BE2C (cell line): ENCODE measurements around the gene TSPAN19. TPM values are rescaled to one million over a fixed set of nuclear protein-coding genes. Genes with fewer than 3 reads are reported as not detected.

Experiments used
- DNase-seq: peaks from one replicate; pipeline ENCODE4 v3.0.0-alpha.2; 2020
- H3K27me3 ChIP-seq: fragments of 250-450 bp; sonication (Bioruptor Pico); 2 replicates; pipeline ENCODE4 v1.5.1; 2020; ENCODE audit warnings: mild to moderate bottlenecking
- H3K36me3 ChIP-seq: fragments of 250-450 bp; sonication (Bioruptor Pico); 2 replicates; pipeline ENCODE4 v1.5.1; 2020; ENCODE audit warnings: mild to moderate bottlenecking
- H3K4me1 ChIP-seq: fragments of 250-450 bp; sonication (Bioruptor Pico); 2 replicates; pipeline ENCODE4 v1.5.1; 2020
- H3K4me3 ChIP-seq: 2 replicates; pipeline ENCODE4 v1.5.1; 2011; ENCODE audit warnings: low read depth, low read length
- H3K9me3 ChIP-seq: fragments of 250-450 bp; sonication (Bioruptor Pico); 2 replicates; pipeline ENCODE4 v1.5.1; 2020
- polyA plus RNA-seq: library from polyadenylated mRNA; unstranded; fragments of >200 nt; gene quantifications from one replicate; pipeline ENCODE4 v1.2.1, GENCODE V29; 2012; ENCODE audit warnings: low read depth, missing spikeins; ENCODE audit not compliant: insufficient read length, insufficient read depth
- TF ChIP-seq, protein P1 (sequence below): IDR thresholded peaks from 2 replicates; pipeline ENCODE4 v1.5.1; 2012; ENCODE audit warnings: mild to moderate bottlenecking, low read depth, low read length

The TSPAN19 gene
- 1.4 TPM for polyA plus RNA-seq

DNA sequence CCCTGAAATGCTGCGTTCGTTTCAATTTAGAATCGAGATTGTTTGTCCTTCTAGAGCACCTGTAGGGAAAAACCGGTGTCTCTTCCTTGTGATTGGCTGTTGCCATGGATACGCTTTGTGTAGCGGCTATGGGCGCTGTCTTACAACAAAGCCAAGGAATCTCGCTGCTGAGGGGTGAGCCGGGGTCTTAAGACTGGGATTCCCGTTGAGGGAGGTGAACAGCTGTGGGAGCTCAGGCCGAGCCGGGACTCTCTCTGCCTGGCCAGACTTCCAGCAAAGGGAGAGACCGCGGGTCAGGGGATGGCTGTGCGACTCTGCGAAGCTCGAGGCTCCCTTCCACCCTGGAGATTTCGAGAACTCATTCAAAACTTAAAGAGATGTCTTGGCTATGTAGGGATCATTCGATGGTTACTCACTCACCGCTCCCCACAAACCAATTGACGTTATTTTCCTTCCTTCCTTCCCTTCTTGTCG is at the start of gene TSPAN19, which contains the start of gene LRRIQ1:
Gene TSPAN19 (minus strand): TSS at position 44 of the 474 bp plus-strand sequence. CDS start 6,331 bp downstream, outside the sequence.
Gene LRRIQ1 (plus strand): TSS at position 118 of the 474 bp plus-strand sequence. CDS start 1,826 bp downstream, outside the sequence.
- peak; percentile 76 for DNase-seq
- H3K27me3 ChIP-seq, result no peaks in the 10 kb centered on the region
- no peaks in the 10 kb centered on the region for H3K9me3 ChIP-seq
- H3K4me3 ChIP-seq, result peak within 1 kb of the TSS; percentile 82
- no peaks in the 10 kb centered on the region for H3K36me3 ChIP-seq
- TF ChIP-seq, protein P1, sequence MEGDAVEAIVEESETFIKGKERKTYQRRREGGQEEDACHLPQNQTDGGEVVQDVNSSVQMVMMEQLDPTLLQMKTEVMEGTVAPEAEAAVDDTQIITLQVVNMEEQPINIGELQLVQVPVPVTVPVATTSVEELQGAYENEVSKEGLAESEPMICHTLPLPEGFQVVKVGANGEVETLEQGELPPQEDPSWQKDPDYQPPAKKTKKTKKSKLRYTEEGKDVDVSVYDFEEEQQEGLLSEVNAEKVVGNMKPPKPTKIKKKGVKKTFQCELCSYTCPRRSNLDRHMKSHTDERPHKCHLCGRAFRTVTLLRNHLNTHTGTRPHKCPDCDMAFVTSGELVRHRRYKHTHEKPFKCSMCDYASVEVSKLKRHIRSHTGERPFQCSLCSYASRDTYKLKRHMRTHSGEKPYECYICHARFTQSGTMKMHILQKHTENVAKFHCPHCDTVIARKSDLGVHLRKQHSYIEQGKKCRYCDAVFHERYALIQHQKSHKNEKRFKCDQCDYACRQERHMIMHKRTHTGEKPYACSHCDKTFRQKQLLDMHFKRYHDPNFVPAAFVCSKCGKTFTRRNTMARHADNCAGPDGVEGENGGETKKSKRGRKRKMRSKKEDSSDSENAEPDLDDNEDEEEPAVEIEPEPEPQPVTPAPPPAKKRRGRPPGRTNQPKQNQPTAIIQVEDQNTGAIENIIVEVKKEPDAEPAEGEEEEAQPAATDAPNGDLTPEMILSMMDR, result no peak
- H3K4me1 ChIP-seq, result no peaks in the 10 kb centered on the region

DNA sequence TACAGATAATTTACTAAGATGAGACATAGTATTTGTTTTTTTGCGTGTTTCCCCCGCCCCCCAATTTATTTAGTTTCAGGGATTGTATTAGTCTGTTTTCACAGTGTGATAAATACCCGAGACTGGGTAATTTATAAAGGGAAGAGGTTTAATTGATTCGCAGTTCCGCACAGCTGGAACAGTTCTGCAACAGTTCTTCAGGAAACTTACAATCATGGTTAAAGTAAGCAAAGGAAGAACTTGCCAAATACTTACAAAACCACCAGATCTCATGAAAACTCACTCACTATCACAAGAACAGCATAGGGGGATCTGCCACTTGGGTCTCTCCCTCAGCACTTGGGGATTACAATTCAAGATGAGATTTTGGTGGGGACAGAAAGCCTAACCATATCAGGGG is 49.0 kb upstream of the TSPAN19 start:
- H3K9me3 ChIP-seq, result no peaks in the 10 kb centered on the region
- TF ChIP-seq, protein P1, result no peak
- H3K4me3 ChIP-seq, result no peak overlapping the region
- no peak for DNase-seq
- H3K36me3 ChIP-seq, result no peaks in the 10 kb centered on the region
- H3K27me3 ChIP-seq, result peaks cover 4% of the 10 kb centered on the region; the same call in 1 of the 2 replicates
- no peaks in the 10 kb centered on the region for H3K4me1 ChIP-seq

DNA sequence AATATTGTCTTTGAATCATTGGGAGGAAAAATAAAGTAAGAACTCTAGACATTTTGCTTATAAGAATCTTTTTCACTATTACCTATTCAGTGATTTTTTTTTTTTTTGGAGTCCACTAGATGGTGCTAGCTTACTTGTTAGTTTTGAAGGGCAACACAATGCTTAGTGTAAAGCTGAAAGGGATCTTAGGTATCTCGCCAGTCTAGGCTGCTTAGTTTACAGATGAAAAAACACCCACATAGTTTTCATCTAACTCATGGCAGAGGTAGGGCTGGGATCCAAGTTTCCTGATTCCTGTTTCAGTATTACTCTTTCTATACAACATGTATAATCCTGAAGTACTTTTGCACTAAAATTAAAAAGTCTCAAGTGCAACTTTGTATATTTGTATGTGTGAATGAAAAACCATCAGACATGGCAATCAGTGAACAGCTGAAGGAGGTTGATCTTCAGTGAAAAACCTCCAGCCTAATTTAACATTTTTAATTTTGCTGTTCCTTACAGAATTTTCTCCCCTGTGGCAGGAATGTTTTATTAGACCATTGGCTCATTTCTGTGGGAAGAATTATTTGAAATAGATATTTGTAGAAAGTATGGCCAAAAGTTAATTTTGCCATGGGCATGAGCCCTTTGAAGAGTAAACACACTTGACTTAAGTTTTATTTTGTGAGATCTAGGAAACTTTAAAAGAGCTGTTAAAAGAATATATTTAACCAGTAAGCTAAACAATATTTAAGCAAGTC is 40.8 kb upstream of the TSPAN19 start:
- Histone ChIP-seq H3K36me3 (no peaks in the 10 kb centered on the region), H3K9me3 (no peaks in the 10 kb centered on the region), H3K27me3 (peaks cover 42% of the 10 kb centered on the region), H3K4me1 (no peaks in the 10 kb centered on the region), H3K4me3 (no peak overlapping the region)
- DNase-seq, result no peak
- TF ChIP-seq, protein P1, result peak; percentile 63

DNA sequence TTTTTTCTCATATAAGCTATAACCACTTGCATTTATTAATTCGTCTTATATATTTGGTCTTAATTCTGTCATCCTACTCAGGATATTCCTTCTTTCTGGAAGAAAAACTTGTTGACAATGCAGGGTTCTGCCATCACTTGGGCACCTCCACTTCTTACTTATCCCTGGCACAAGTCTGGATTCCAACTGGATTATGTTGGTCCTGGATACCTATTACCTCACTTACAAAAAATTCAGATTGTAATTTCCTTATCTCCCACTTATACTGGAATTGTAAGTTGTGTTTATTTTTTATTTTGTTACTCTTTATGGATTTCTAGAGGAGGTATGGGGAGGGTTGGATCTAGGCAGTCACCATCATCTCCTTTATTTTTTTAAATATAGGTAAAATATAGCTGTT is 36.7 kb upstream of the TSPAN19 start:
- H3K9me3 ChIP-seq, result no peaks in the 10 kb centered on the region
- H3K27me3 ChIP-seq, result peaks cover 32% of the 10 kb centered on the region
- DNase-seq, result no peak
- TF ChIP-seq, protein P1, result no peak
- H3K4me1 ChIP-seq, result no peaks in the 10 kb centered on the region
- H3K36me3 ChIP-seq, result no peaks in the 10 kb centered on the region
- no peak overlapping the region for H3K4me3 ChIP-seq

DNA sequence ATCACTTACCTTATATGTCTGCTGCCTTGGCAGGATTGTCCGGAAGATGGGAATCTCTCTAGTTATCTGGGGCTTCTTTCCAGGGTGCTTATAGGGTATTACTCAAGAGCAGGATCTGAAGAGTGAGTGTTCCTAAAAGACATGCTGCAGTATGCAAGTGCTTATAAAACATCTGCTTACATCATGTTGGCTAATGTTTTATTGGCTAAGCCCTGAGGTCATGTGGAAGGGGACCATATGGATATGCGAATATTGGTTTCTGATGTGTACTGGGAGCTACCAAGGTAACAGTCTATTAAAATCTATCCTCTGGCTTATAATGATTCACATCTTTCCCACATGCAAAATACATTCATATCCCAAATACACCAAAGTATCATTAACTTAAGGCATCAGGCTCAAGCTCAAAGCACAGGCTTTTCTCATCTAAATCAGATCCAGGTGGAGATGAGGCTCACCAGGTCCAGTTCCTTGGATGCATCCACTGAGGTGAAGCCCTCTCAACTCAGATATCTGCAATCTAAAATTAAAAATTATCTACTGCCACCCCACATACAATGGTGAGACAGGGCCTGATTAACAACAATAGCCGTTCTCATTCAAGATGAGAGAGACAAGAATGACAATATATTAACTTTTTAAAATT is 29.9 kb upstream of the TSPAN19 start:
- Histone ChIP-seq H3K9me3 (no peaks in the 10 kb centered on the region), H3K27me3 (peaks cover 17% of the 10 kb centered on the region), H3K4me1 (no peaks in the 10 kb centered on the region), H3K4me3 (no peak overlapping the region), H3K36me3 (no peaks in the 10 kb centered on the region)
- TF ChIP-seq, protein P1, result no peak
- no peak for DNase-seq
